Raji (cell line): ENCODE measurements around the gene ENOX1.

Experiments used
- POLR2A ChIP-seq: IDR thresholded peaks from 2 replicates; pipeline ENCODE4 v1.6.1; 2011; ENCODE audit warnings: low read depth, low read length, control low read depth; ENCODE audit not compliant: insufficient read depth

ENOX1 gene

GRCh38 chr13:43270130-43270830, 516.5 kb downstream of the ENOX1 start:
- no peak for TF ChIP-seq POLR2A

- TF ChIP-seq POLR2A: no peak
These were observed 517.7 kb downstream of the ENOX1 start for GRCh38 chr13:43269037-43269481.

GRCh38 chr13:43268632-43269031, 518.1 kb downstream of the ENOX1 start:
- no peak for TF ChIP-seq POLR2A

GRCh38 chr13:43267916-43268315, 518.9 kb downstream of the ENOX1 start:
- TF ChIP-seq POLR2A: no peak

GRCh38 chr13:43266936-43267615, 519.7 kb downstream of the ENOX1 start:
- TF ChIP-seq POLR2A: no peak

- no peak for TF ChIP-seq POLR2A
These were observed 521.7 kb downstream of the ENOX1 start for GRCh38 chr13:43265028-43265427.

- TF ChIP-seq POLR2A: no peak
These were observed 522.3 kb downstream of the ENOX1 start for GRCh38 chr13:43264458-43264857.

- TF ChIP-seq POLR2A: no peak
These were observed 523.7 kb downstream of the ENOX1 start for GRCh38 chr13:43263047-43263446.

- TF ChIP-seq POLR2A: no peak
These were observed 525.8 kb downstream of the ENOX1 start for GRCh38 chr13:43260999-43261398.

GRCh38 chr13:43258771-43259170, 528.0 kb downstream of the ENOX1 start:
- no peak for TF ChIP-seq POLR2A

- no peak for TF ChIP-seq POLR2A
These were observed 529.0 kb downstream of the ENOX1 start for GRCh38 chr13:43257765-43258164.

- TF ChIP-seq POLR2A: no peak
These were observed 534.8 kb downstream of the ENOX1 start for GRCh38 chr13:43251961-43252360.

- no peak for TF ChIP-seq POLR2A
These were observed 540.4 kb downstream of the ENOX1 start for GRCh38 chr13:43246382-43246781.

- TF ChIP-seq POLR2A: no peak
These were observed 541.3 kb downstream of the ENOX1 start for GRCh38 chr13:43245374-43245964.

- no peak for TF ChIP-seq POLR2A
These were observed 542.3 kb downstream of the ENOX1 start for GRCh38 chr13:43244481-43244880.

GRCh38 chr13:43243711-43244110, 543.1 kb downstream of the ENOX1 start:
- no peak for TF ChIP-seq POLR2A

- TF ChIP-seq POLR2A: no peak
These were observed 544.7 kb downstream of the ENOX1 start for GRCh38 chr13:43242040-43242439.

GRCh38 chr13:43240278-43240677, 546.5 kb downstream of the ENOX1 start:
- TF ChIP-seq POLR2A: no peak
